ENCODE data around the gene P3H1.
"Not testable (repeated sequence)": the region's sequence is repeated elsewhere in the genome, so short reads cannot be mapped to it uniquely, and the experiment has no call there.

P3H1 gene

GRCh38 chr1:42730988-42731387 is 35.8 kb downstream of the P3H1 start:
- DNase-seq (ENCODE audit: low read depth) = no peak

DNA sequence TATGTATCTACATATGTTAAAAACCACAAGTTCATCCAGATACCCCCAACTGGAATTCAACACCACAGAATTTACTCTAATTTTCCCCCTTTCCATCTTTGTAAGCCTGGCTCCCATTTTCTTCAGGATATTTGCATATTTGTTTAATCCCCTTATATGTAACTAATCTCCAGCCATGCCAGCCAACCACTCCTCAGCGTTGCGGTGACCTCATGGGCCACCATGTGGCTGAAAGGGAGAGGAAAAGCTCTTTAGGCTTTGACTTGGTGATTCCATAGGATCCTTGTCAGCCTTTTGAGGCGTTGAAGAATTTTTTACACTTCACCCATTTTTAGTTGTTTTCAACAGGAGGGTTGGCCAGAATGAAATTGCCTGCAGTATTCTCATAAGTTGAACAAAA is 36.8 kb downstream of the P3H1 start:
- DNase-seq (ENCODE audit: low read depth) = no peak

- not testable (repeated sequence) for DNase-seq (ENCODE audit: low read depth)
These were observed 41.0 kb downstream of the P3H1 start for GRCh38 chr1:42725820-42726219.

GRCh38 chr1:42723511-42723910 is 43.3 kb downstream of the P3H1 start:
- DNase-seq (ENCODE audit: low read depth) = no peak

DNA sequence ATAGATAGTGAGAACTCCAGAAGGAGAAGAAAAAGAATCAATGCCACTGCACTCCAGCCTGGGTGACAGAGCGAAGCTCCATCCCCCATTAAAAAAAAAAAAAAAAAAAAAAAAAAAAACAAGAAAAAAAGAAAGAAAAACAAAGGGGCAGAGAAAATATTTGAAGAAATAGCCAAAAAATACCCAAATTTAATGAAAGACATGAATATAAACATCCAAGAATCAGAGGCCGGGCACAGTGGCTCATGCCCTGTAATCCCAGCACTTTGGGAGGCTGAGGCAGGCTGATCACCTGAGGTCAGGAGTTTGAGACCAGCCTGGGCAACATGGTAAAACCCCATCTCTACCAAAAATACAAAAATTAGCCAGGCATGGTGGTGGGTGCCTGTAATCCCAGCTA is 44.4 kb downstream of the P3H1 start:
- not testable (repeated sequence) for DNase-seq (ENCODE audit: low read depth)

DNA sequence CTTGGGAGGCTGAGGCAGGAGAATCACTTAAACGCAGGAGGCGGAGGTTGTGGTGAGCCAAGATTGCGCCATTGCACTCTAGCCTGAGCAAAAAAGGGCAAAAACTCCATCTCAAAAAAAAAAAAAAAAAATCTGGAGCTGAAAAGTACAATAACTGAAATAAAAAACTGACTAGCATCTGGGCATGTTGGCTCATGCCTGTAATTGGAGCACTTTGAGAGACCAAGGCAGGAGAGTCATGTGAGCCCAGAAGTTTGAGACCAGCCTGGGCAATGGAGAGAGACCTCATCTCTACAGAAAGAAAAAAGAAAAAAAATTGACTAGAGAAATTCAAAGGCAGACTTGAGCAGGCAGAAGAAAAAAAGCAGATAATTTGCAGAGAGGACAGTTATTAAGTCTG is 44.9 kb downstream of the P3H1 start:
- DNase-seq (ENCODE audit: low read depth) = no peak

DNA sequence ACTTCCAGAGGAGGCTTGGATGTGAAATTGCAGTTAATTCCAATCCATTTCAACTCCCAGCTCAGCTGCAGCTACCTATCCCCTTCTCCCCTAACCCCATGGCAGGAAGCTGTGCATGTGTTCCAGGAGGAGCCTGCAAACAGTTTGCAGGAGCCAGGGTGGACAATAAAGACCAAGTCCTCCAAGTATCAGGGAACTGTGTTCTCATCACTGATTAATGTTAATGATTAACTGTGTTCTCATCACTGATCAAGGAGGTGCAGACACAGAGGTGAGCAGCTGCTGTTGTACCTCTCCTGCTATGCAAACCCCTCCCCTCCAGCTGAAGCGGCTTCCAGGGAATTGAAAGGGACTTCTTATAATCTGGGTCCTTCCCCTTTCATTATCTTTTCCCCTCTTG is 46.0 kb downstream of the P3H1 start:
- DNase-seq (ENCODE audit: low read depth) = no peak

DNA sequence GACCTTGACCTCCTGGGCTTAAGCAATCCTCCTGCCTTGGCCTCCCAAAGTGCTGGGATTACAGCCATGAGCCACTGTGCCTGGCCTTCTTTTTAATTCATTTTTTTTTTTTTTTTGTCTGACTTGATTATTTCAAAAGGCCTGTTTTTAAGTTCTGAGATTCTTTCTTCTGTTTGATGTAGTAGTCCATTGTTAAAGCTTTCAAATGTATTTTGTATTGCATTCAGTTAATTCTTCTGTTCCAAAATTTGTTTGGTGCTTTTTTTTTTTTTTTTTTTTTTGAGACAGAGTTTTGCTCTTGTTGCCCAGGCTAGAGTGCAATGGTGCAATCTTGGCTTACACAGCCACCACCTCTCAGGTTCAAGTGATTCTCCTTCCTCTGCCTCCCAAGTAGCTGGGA is 52.4 kb downstream of the P3H1 start:
- DNase-seq (ENCODE audit: low read depth) = not testable (repeated sequence)

DNA sequence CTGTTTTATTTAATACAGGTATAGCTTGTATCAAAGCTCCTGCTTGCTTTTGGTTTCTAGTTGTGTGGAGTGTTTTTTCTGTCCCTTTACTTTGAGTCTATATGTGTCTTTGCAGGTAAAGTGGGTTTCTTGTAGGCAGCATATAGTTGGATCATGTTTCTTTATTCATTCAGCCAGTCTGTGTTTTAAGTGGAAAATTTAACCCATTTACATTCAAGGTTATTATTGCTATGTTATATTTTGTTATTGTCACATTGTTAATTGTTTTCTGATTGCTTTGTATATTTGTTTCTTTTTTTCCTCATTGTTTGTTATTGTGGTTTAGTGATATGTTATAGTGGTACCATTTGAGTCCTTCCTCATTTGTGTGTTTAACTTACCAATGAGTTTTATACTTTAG is 53.5 kb downstream of the P3H1 start:
- no peak for DNase-seq (ENCODE audit: low read depth)

DNA sequence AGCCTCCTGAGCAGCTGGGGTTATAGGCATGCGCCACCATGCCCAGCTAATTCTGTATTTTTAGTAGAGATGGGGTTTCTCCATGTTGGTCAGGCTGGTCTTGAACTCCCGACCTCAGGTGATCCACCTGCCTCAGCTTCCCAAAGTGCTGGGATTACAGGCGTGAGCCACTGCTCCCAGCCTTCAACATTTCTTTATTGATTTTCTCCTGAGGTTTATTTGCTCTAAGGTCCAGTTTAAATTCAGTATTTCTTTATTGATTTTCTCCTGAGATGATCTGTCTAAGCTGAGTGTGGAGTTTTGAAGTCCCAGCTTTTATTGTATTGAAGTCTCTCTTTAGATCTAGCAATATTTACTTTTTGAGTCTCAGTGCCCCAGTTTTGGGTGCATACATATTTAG is 54.0 kb downstream of the P3H1 start:
- not testable (repeated sequence) for DNase-seq (ENCODE audit: low read depth)

DNA sequence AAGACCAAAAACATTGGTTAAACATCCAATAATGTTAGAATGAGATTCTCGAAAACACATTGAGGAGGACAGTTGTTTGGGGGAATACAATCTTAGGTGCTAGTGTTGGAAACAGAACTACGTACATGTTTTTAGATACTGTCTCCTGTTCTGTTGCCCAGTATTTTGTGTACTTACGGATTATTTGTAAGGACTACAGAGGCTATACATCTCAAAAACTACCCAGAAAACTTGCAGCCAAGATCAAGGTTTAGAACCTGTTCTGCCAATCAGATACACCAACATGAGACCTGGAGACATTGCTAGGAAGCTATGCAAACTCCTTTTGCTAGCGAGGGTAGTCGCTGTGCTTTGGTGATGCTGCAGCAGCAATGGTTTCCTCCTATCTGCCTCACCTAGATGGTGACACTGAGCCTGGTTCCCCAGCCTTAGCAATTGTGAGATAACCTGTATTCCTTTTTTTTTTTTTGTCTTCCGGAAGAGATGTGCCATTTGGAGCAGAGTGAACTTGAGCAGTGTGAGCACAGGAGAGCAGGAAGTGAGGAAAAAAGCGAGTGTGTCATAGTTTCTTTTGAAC is 62.9 kb downstream of the P3H1 start:
- no peak for DNase-seq (ENCODE audit: low read depth)

DNA sequence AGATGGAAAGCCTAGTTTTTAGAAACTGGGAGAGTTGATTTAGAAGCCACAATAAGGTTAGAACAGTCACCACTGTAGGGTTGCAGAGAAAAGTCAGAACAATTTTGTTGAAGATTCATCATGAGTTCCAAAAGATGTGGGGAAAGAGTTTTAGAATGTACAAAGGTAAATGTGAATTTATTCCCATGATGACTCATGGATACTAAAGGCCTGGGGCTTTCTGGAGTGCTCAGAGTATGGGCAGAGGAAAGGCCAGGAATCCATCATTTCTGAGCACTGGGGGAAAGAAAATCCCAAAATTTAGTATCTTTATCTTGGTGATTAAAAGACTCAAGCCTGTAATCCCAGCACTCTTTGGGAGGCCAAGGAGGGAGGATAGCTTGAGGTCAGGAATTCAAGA is 66.8 kb downstream of the P3H1 start:
- DNase-seq (ENCODE audit: low read depth) = no peak

DNA sequence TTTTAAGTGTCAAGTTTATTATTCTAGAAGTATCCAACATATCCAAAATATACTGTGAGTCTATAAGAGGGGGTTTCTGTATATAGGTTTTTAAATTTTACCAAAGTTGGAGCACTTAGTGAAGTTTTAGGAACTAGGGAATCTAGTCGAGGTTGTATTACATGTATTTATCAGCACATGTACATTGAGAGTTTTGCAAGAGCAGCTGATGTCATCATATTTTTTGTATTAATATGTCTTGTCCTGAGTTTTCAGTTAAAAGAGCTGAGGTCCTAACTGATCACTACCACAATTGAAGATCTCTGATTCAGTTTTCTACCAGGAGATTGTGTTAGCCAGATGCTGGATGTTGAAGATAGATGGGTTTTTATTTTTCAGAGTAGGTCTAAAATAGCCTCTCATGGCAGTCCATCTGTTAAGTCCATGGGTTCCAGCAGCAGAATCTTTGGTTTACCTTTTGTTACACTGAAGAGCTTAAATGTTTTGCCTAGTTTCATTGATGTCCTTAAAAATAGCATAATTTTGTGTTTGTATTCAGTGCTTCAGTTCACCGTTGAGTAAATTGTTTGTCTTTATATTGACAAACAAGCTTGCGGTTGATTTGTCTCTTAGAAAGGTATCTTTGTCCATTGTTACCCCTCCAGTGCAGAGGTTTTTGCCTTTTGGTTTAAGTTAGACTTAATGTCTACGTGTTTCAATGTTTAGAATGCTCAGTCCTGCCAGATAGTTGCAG is 68.6 kb downstream of the P3H1 start:
- no peak for DNase-seq (ENCODE audit: low read depth)

Measured in HS-27A (cell line).